Erythroblast (primary cell): Measurements from ENCODE around the gene FHDC1.

ENCODE experiments used
- GATA1 ChIP-seq: IDR thresholded peaks from 2 replicates; pipeline ENCODE4 v1.6.1; 2011; ENCODE audit warnings: low read depth, mild to moderate bottlenecking, control low read depth, low read length, moderate library complexity
- POLR2A ChIP-seq: IDR thresholded peaks from 2 replicates; pipeline ENCODE4 v1.6.1; 2011; ENCODE audit warnings: mild to moderate bottlenecking, low read length

DNA sequence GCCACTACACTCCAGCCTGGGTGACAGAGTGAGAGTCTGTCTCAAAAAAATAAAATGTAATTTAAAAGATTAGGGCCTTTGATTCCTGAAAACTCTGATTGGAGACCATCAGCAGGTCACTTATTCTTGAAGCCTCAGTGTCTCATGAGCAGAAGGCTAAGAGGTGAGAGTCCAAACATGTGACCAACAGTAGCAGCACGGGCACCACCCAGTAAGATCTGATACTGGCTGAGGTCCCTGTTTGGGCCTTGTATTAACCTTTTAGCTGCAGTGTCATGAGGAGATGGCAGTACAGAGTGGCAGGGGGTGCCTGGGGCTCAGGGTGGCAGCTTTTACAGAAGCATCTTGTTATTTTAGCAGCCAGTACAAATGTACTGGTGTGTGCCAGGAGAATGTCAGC lies 89.3 kb downstream of the FHDC1 start:
- peak; percentile 15 for TF ChIP-seq POLR2A
- TF ChIP-seq GATA1, result no peak
